HG03442 (cell line): Measurements from ENCODE around the gene CCDC47.
A peak's percentile ranks its signal among the peaks of the same experiment; 100 is the strongest.
"Not testable (repeated sequence)": the region's sequence is repeated elsewhere in the genome, so short reads cannot be mapped to it uniquely, and the experiment has no call there.

Source experiments
- ATAC-seq: cut with Tn5 transposase; IDR thresholded peaks from one replicate; pipeline ENCODE4 v1.9.1; 2021; ENCODE audit warnings: mild to moderate bottlenecking, moderate library complexity; ENCODE audit not compliant: unreplicated experiment

CCDC47 gene

GRCh38 chr17:63773272-63774140 lies at the start of gene CCDC47:
Gene CCDC47, minus strand, starts transcription at chr17:63773597. Its CDS starts 7,422 bp downstream, at chr17:63766175.
- ATAC-seq = peak; percentile 83

GRCh38 chr17:63822537-63822936 lies 49.1 kb upstream of the CCDC47 start:
- ATAC-seq = no peak

- ATAC-seq = no peak
These were observed 48.4 kb upstream of the CCDC47 start for GRCh38 chr17:63821804-63822203.

- no peak for ATAC-seq
These were observed 47.7 kb upstream of the CCDC47 start for GRCh38 chr17:63820963-63821561.

GRCh38 chr17:63819585-63820537 lies 46.5 kb upstream of the CCDC47 start:
- ATAC-seq = no peak

- ATAC-seq = no peak
These were observed 45.7 kb upstream of the CCDC47 start for GRCh38 chr17:63819131-63819530.

- ATAC-seq = no peak
These were observed 44.5 kb upstream of the CCDC47 start for GRCh38 chr17:63817736-63818385.

- no peak for ATAC-seq
These were observed 43.3 kb upstream of the CCDC47 start for GRCh38 chr17:63816669-63817068.

- ATAC-seq = no peak
These were observed 42.7 kb upstream of the CCDC47 start for GRCh38 chr17:63816123-63816522.

GRCh38 chr17:63809970-63810369 lies 36.6 kb upstream of the CCDC47 start:
- no peak for ATAC-seq

GRCh38 chr17:63805591-63805990 lies 32.2 kb upstream of the CCDC47 start:
- no peak for ATAC-seq

- no peak for ATAC-seq
These were observed 30.9 kb upstream of the CCDC47 start for GRCh38 chr17:63804328-63804727.

GRCh38 chr17:63800783-63801182 lies 27.4 kb upstream of the CCDC47 start:
- ATAC-seq = no peak

- no peak for ATAC-seq
These were observed 25.2 kb upstream of the CCDC47 start for GRCh38 chr17:63798572-63799106.

GRCh38 chr17:63796375-63796774 lies 23.0 kb upstream of the CCDC47 start:
- not testable (repeated sequence) for ATAC-seq

GRCh38 chr17:63792055-63792729 lies 18.8 kb upstream of the CCDC47 start:
- ATAC-seq = no peak

- ATAC-seq = no peak
These were observed 16.7 kb upstream of the CCDC47 start for GRCh38 chr17:63790057-63790456.

GRCh38 chr17:63786971-63787711 lies 13.7 kb upstream of the CCDC47 start:
- no peak for ATAC-seq

- no peak for ATAC-seq
These were observed 12.7 kb upstream of the CCDC47 start for GRCh38 chr17:63786117-63786516.
